ENCODE results near the gene VPS45.

Gene VPS45

DNA sequence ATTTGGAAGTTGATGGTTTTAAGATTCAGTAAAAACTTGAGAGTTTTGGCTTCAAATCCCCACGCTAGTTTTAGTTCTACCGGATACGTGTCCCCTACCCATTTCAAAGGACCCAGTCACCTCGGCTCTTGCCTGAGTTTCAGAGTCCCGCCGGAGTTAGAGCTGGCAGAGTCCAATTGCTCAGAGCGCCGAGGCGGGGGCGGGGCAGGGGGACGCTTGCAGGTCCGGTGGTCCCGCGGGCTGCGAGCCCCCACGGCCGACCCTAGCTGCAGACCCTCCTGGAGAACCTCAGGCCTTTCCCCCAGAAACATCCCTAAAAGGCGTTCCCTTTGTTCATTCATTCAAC is 765 bp upstream of the VPS45 start:
- H3K27me3 ChIP-seq = no peaks in the 10 kb centered on the region
- DNase-seq = peak; percentile 74
- no peaks in the 10 kb centered on the region; the same call in 1 of the 2 replicates for H3K36me3 ChIP-seq
- peak overlapping the region; percentile 81 for H3K4me3 ChIP-seq (ENCODE audit: low read depth, low read length)
- H3K9me3 ChIP-seq = no peaks in the 10 kb centered on the region
- no peaks in the 10 kb centered on the region for H3K4me1 ChIP-seq
- TF ChIP-seq, protein P1, sequence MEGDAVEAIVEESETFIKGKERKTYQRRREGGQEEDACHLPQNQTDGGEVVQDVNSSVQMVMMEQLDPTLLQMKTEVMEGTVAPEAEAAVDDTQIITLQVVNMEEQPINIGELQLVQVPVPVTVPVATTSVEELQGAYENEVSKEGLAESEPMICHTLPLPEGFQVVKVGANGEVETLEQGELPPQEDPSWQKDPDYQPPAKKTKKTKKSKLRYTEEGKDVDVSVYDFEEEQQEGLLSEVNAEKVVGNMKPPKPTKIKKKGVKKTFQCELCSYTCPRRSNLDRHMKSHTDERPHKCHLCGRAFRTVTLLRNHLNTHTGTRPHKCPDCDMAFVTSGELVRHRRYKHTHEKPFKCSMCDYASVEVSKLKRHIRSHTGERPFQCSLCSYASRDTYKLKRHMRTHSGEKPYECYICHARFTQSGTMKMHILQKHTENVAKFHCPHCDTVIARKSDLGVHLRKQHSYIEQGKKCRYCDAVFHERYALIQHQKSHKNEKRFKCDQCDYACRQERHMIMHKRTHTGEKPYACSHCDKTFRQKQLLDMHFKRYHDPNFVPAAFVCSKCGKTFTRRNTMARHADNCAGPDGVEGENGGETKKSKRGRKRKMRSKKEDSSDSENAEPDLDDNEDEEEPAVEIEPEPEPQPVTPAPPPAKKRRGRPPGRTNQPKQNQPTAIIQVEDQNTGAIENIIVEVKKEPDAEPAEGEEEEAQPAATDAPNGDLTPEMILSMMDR (IDR thresholded peaks at IDR 0.05; ENCODE audit: low read depth, low read length) = no peak

GRCh38 chr1:150068109-150068435 is 496 bp downstream of the VPS45 start:
- no peaks in the 10 kb centered on the region for H3K4me1 ChIP-seq
- no peak for DNase-seq
- H3K36me3 ChIP-seq = peaks cover 3% of the 10 kb centered on the region; the same call in 1 of the 2 replicates
- H3K4me3 ChIP-seq (ENCODE audit: low read depth, low read length) = peak overlapping the region; percentile 81
- H3K9me3 ChIP-seq = no peaks in the 10 kb centered on the region
- H3K27me3 ChIP-seq = no peaks in the 10 kb centered on the region
- TF ChIP-seq, protein P1 (IDR thresholded peaks at IDR 0.05; ENCODE audit: low read depth, low read length) = no peak

DNA sequence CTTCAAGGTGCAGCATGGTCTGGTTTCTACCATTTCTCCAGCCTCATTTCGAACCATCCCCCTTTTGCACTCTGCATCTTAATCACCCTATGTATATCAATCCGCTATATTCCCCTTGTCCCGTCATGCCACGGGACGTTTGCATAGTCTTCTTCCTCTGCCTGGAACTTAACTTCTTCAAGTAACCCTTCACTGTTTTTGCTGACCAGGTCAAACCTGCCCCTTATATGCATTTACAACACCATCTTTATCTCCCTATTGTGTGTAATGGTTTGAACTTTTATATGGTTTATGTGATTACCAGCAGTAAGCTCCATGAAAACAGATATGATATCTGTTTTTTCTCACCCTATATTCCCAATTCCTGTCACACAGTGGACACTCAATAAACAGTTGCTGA is 2.3 kb downstream of the VPS45 start:
- Histone ChIP-seq H3K4me1 (no peaks in the 10 kb centered on the region), H3K9me3 (no peaks in the 10 kb centered on the region), H3K36me3 (peaks cover 6% of the 10 kb centered on the region; the same call in 1 of the 2 replicates), H3K27me3 (no peaks in the 10 kb centered on the region), H3K4me3 (ENCODE audit: low read depth, low read length) (no peak overlapping the region)
- DNase-seq = no peak
- TF ChIP-seq, protein P1 (IDR thresholded peaks at IDR 0.05; ENCODE audit: low read depth, low read length) = no peak

GRCh38 chr1:150072959-150073358 is 5.4 kb downstream of the VPS45 start:
- TF ChIP-seq, protein P1 (IDR thresholded peaks at IDR 0.05; ENCODE audit: low read depth, low read length) = peak; percentile 46

GRCh38 chr1:150073516-150073915 is 5.9 kb downstream of the VPS45 start:
- DNase-seq = no peak
- no peaks in the 10 kb centered on the region for H3K9me3 ChIP-seq
- H3K36me3 ChIP-seq = peaks cover 20% of the 10 kb centered on the region
- H3K4me1 ChIP-seq = no peaks in the 10 kb centered on the region
- H3K4me3 ChIP-seq (ENCODE audit: low read depth, low read length) = no peak overlapping the region
- no peaks in the 10 kb centered on the region for H3K27me3 ChIP-seq
- TF ChIP-seq, protein P1 (IDR thresholded peaks at IDR 0.05; ENCODE audit: low read depth, low read length) = no peak

More at GRCh38 chr1:150072959-150073358, 5.4 kb downstream of the VPS45 start:
- DNase-seq = no peak
- no peaks in the 10 kb centered on the region for H3K27me3 ChIP-seq
- H3K4me1 ChIP-seq = no peaks in the 10 kb centered on the region
- no peaks in the 10 kb centered on the region for H3K9me3 ChIP-seq
- peaks cover 15% of the 10 kb centered on the region for H3K36me3 ChIP-seq
- H3K4me3 ChIP-seq (ENCODE audit: low read depth, low read length) = no peak overlapping the region

DNA sequence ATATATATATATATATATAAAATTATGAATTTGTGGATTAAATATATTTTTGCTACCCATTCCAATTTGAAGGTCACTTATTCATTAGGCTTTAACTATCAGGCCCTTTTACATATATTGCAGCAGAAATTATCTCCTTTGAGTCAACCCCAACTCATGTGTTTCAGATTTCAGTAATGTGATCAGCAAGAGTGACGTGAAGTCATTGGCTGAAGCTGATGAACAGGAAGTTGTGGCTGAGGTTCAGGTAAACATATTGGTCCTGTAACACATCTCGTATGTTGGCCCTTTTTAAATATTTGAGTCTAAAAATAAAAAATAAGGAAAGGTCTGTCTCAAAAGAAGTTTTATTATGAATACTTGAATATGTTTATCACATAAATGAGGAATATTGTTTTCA is 8.5 kb downstream of the VPS45 start:
- Histone ChIP-seq H3K4me1 (no peaks in the 10 kb centered on the region), H3K27me3 (no peaks in the 10 kb centered on the region), H3K4me3 (ENCODE audit: low read depth, low read length) (no peak overlapping the region), H3K36me3 (peaks cover 26% of the 10 kb centered on the region), H3K9me3 (no peaks in the 10 kb centered on the region)
- TF ChIP-seq, protein P1 (IDR thresholded peaks at IDR 0.05; ENCODE audit: low read depth, low read length) = no peak
- DNase-seq = no peak

Data from BE2C (cell line).